GM18907 (cell line): ENCODE measurements around the gene IRF3.
A peak's percentile ranks its signal among the peaks of the same experiment; 100 is the strongest.

Experiments
- ATAC-seq: cut with Tn5 transposase; IDR thresholded peaks from one replicate; pipeline ENCODE4 v1.9.1; 2021; ENCODE audit warnings: mild to moderate bottlenecking, moderate library complexity; ENCODE audit not compliant: unreplicated experiment

Gene IRF3

DNA sequence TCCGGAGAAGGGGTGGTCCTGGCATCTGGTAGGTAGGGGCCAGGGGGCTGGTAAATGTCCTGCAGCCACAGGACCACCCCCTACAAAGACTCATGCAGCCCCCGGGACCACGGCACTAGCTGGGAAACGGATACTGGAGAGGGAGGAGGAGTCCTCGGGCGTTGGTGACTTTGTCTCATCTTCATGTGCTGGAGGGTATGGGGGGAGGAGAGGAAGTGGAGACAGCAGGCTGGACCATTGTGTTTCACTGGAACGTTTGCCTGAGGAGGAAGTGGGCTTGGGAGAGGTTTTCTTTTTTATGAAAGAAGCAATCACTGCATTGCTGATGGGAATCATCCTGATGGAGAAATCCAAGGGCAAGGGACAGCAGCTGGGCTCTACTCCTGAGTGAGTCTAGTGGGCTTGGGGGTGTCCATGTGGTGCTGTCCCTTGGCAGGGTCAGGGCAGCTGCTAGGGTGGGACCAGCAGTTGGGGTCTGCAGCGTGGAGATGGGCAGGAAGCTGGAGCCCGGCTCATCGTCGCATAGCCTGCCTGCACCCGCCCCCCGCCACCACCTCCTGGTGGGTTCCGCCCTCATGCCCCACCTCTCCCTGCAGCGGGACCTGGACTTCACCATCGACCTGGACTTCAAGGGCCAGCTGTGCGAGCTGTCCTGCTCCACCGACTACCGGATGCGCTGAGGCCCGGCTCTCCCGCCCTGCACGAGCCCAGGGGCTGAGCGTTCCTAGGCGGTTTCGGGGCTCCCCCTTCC lies 22.1 kb upstream of the IRF3 start:
- ATAC-seq = no peak

DNA sequence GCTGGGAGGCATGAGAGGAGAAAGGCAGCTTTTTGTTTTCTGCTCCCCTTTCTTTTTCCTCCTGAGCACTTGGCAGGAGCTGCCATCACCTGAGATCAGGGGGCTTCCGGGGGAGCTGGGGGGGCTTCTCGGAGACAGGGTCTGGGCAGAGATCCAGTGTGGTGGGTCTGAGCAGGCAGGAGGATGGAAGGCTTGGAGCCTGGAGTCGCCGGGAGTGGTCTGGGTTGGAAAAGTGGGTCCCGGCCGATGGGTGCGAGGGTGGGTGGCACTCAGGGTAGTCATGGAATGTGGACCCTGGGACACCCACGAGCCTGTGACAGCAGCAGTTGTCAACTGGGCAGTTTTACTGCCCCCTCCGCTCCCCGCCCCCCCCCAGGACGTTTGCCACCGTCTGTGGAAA lies 21.5 kb upstream of the IRF3 start:
- no peak for ATAC-seq

GRCh38 chr19:49686503-49687088 lies 20.9 kb upstream of the IRF3 start:
- no peak for ATAC-seq

- ATAC-seq = no peak
These were observed 20.2 kb upstream of the IRF3 start for GRCh38 chr19:49685845-49686332.

- ATAC-seq = no peak
These were observed 19.4 kb upstream of the IRF3 start for GRCh38 chr19:49684983-49685553.

DNA sequence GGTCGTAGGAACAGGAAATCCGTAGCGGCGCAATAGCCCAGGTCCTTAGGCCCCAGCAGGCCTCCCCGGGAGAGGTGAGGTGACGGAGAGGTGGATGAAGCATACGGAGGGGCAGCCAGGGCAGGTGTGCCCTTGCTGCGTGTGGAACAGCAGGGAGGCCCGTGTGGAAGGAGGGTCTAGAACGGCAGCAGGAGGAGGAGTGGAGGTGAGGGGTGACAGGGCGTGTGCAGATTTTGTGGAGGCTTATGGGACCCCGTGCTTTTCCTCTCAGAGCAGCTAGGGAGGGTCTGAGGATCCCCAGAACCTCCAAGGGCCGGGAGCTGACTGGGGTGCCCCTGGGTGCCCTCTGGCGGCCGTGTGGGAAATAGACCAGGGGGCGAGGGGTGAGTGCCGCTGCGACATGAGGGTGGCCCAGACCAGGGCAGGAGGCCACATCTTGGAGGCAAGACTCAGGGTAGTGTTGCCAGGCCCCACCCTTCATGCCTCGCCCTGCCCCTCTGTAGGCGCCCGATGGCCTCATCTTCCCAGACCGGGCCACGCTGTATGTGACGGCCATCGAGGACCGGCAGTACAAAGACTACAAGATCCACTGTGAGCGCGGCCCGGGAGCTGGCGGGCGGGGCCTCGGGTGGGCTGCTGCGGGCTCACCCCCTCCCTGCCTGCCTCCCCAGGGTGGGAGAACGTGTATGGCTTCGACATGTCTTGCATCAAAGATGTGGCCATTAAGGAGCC lies 18.8 kb upstream of the IRF3 start:
- ATAC-seq = no peak

DNA sequence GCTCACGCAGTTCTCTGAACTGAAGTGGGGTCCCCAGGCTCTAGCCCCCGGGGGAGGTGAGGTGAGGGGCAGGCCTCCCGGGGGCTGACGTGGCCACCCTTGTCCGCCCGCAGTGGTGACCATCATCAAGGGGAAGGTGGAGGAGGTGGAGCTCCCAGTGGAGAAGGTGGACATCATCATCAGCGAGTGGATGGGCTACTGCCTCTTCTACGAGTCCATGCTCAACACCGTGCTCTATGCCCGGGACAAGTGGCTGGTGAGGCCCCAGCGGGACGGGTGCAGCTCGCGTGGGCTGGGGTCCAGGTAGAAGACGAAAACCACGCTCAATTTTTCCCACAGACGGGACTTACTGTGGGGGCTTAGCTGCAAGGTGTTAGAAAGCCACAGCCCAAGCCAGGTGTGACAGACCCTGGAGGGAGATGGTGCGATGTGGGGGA lies 18.2 kb upstream of the IRF3 start:
- ATAC-seq = no peak

DNA sequence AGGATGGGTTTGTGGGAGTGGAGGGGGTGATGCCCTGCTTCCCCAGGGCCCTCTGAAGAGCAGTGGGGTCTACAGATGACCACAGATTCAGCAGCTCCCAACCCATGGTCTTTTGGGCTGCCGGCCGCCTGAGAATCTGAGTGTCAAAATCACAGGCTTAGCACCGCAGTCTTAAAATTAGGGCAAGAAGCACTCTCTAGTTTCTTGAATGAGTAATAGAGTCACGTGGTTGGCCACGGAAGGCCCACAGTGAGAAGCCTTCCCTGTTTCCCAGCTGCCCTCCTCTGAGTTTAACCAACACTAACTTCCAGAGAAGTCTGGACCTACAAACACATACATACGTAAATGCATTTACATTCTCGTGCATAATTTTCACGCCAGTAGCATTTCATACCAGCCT lies 16.6 kb upstream of the IRF3 start:
- no peak for ATAC-seq

DNA sequence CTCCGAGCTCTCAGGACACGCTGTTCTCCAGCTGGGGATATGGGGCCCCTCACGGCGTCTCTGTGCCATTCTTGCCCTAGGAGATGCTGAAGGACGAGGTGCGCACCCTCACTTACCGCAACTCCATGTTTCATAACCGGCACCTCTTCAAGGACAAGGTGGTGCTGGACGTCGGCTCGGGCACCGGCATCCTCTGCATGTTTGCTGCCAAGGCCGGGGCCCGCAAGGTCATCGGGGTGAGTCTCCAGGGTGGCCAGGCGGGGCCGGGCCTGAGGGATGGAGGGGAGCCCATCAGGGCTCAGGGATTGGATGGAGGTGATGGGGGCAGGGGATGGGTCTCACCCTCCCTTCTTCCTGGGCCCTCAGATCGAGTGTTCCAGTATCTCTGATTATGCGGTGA lies 16.2 kb upstream of the IRF3 start:
- ATAC-seq = no peak

GRCh38 chr19:49680421-49681351 lies 15.0 kb upstream of the IRF3 start:
- no peak for ATAC-seq

DNA sequence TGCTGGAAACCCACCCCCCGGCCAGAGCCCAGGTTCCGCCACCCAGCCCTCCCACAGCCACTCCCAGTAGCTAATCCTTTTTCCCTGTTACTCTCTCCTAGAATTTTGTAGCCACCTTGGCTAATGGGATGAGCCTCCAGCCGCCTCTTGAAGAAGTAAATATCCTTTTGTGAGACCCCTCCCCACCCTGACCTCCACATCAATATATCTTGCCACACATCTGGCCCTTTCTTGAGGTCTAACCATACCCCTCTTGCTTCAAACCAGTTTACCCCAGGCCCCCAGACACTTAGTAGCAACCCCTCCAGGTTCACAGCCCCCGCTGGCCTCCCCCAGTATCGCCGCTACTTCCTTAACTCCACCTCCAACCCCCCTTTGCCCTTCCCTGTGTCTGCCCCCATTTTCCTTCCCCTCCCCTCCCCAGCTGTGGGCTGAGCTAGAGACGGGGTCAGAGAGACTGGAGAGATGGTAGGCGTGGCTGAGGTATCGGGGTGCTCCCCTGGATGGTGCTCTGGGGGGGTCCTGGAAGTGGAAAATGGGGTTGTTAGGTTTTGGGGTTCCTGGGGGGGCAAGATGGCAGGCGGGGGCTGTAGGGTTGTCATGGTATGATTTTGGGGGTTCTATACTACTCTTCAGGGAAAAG lies 14.2 kb upstream of the IRF3 start:
- ATAC-seq = no peak

DNA sequence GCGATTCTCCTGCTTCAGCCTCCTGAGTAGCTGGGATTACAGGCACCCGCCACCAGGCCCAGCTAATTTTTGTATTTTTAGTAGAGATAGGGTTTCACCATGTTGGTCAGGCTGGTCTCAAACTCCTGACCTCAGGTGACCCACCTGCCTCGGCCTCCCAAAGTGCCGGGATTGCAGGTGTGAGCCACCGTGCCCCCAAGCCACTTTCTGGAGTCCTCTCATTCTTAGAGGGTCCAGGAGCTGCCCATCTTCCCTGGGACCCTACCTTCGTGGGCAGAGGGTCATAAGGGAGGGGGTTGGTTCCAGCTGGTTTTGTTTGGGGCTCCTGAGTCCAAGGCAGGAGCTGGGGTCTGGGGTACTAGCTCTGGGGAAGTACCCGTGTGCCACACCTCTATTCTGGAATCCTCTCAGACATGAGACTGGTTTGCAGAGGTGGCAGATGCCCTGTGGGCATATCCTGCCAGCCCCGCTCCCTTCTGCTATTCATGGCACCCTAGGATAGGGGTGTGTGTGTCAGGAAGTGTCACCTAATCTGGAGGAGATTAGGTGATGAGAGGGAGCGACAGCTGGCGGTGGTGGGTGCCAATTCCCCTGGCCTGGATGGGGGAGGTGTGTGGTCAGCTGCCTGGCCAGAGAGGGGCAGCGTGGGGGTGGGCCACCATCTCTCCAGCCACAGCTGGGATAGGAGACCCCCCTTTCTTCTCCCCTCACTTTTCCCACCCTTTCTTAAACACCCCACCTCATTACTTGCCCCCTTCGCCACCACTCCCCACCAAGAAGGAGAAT lies 13.5 kb upstream of the IRF3 start:
- ATAC-seq = no peak

GRCh38 chr19:49677901-49678674 lies 12.4 kb upstream of the IRF3 start:
- no peak for ATAC-seq

DNA sequence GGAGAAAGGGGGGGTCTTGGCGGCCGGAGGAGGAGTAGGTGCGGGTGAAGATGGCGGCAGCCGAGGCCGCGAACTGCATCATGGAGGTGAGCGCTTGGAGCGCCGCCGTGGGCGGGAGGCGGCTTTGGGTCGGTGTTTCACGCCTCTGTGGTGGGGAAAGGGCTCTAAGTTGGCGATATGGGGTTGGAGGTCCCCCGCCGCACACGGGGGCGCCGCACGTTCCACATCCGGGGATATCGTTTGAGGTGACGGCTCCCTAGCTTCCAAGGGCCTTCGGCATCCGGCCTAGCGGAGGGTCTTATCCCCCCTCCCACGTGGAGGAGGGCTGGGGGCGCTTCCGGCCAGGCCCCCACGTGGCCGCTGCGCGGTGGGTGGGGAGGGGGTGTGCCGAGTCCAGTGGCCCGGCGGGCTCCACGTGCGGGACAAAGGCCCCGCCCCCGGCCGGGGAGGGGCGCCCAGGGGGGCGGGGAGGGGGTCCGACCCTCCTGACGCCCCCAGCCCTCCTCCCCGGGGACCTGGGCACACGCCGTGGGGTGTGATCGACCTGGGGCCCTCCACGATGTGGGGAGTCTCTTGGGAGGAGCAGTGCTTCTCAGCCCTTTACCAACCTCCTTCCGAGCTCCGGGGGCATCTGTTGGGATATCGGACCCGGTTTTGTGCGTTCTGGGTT lies 11.7 kb upstream of the IRF3 start, which contains the start of gene PRMT1:
Gene PRMT1, plus strand, starts transcription at position 41 of the 670 bp plus-strand sequence. Its CDS starts 10 bp downstream, at position 51.
- ATAC-seq = no peak

GRCh38 chr19:49676784-49677230 lies 11.2 kb upstream of the IRF3 start:
- peak; percentile 72 for ATAC-seq

- peak; percentile 35 for ATAC-seq
These were observed 10.6 kb upstream of the IRF3 start for GRCh38 chr19:49676136-49676783.
